ENCODE measurements around the gene RBFOX1. TPM values are rescaled to one million over a fixed set of nuclear protein-coding genes. Genes with fewer than 3 reads are reported as not detected.

The RBFOX1 gene
- total RNA-seq, 4 donors from 2014 or later, result 0.16 TPM; not detected in 3

- no peak for TF ChIP-seq CTCF (IDR thresholded peaks at IDR 0.05; ENCODE audit: low read depth)
Observed at GRCh38 chr16:7487574-7488323, 155.1 kb downstream of the RBFOX1 start.

- TF ChIP-seq CTCF (IDR thresholded peaks at IDR 0.05; ENCODE audit: low read depth), result no peak
Observed at GRCh38 chr16:7492122-7492521, 159.5 kb downstream of the RBFOX1 start.

- TF ChIP-seq CTCF (IDR thresholded peaks at IDR 0.05; ENCODE audit: low read depth), result no peak
Observed at GRCh38 chr16:7493133-7493532, 160.5 kb downstream of the RBFOX1 start.

- no peak for TF ChIP-seq CTCF (IDR thresholded peaks at IDR 0.05; ENCODE audit: low read depth)
Observed at GRCh38 chr16:7497691-7498090, 165.0 kb downstream of the RBFOX1 start.

- TF ChIP-seq CTCF (IDR thresholded peaks at IDR 0.05; ENCODE audit: low read depth), result no peak
Observed at GRCh38 chr16:7501868-7502267, 169.2 kb downstream of the RBFOX1 start.

- TF ChIP-seq CTCF (IDR thresholded peaks at IDR 0.05; ENCODE audit: low read depth), result no peak
Observed at GRCh38 chr16:7503666-7504065, 171.0 kb downstream of the RBFOX1 start.

- no peak for TF ChIP-seq CTCF (IDR thresholded peaks at IDR 0.05; ENCODE audit: low read depth)
Observed at GRCh38 chr16:7504844-7505243, 172.2 kb downstream of the RBFOX1 start.

All from subcutaneous adipose tissue (tissue), 4 donors.